PC-9 (cell line): ENCODE results near the gene MPHOSPH9. TPM values are rescaled to one million over a fixed set of nuclear protein-coding genes. Genes with fewer than 3 reads are reported as not detected.
A peak's percentile ranks its signal among the peaks of the same experiment; 100 is the strongest.

Experiments
- BruUV-seq: library from RNA; stranded (reverse); fragments of 400-500 nt; replicated peaks from 2 replicates; lab custom pipeline; 2021; lab: Mats Ljungman, UMichigan
- CTCF ChIA-PET: fragments of 300-600 bp; sonication (Branson Sonifier 250); formaldehyde crosslinking; loops from one replicate; lab custom pipeline; 2022; ENCODE audit warnings: antibody characterized with exemption; lab: Charles Lee
- POLR2A ChIA-PET: fragments of 300-600 bp; sonication (Branson Sonifier 250); formaldehyde crosslinking; loops from one replicate; lab custom pipeline; 2022; ENCODE audit warnings: antibody characterized with exemption; ENCODE audit not compliant: unreplicated experiment; lab: Charles Lee
- DNase-seq, 2 experiments: peaks; one replicate each; pipeline versions ENCODE4 v3.0.0 to v3.0.0-alpha.2; 2015 to 2022; ENCODE audit warnings: mixed read lengths in 1 of 2
- H2AFZ ChIP-seq: fragments of 200-600 bp; sonication (generic); 2 replicates; pipeline ENCODE4 v1.8.1; 2017; ENCODE audit warnings: antibody characterized with exemption
- H3F3A ChIP-seq: fragments of 200-600 bp; sonication (generic); 2 replicates; pipeline ENCODE4 v1.8.1; 2017; ENCODE audit warnings: antibody characterized with exemption, mild to moderate bottlenecking, low read depth; ENCODE audit not compliant: insufficient read depth
- H3K27ac ChIP-seq: fragments of 200-600 bp; sonication (generic); 2 replicates; pipeline ENCODE4 v1.6.1; 2016; ENCODE audit warnings: mixed run types
- H3K27me3 ChIP-seq: fragments of 200-600 bp; sonication (generic); 2 replicates; pipeline ENCODE4 v1.6.1; 2016; ENCODE audit warnings: low read depth, mixed run types; ENCODE audit not compliant: insufficient read depth
- H3K36me3 ChIP-seq: fragments of 200-600 bp; sonication (generic); 2 replicates; pipeline ENCODE4 v1.6.1; 2016; ENCODE audit warnings: low read depth, mixed run types
- H3K4me1 ChIP-seq: fragments of 200-600 bp; sonication (generic); replicated peaks from 2 replicates; pipeline ENCODE4 v1.6.1; 2016; ENCODE audit warnings: mixed run types; ENCODE audit not compliant: insufficient read depth
- H3K4me2 ChIP-seq: fragments of 200-600 bp; sonication (generic); 2 replicates; pipeline ENCODE4 v1.6.1; 2017; ENCODE audit warnings: mixed run types
- H3K4me3 ChIP-seq: fragments of 200-600 bp; sonication (generic); 2 replicates; pipeline ENCODE4 v1.6.1; 2016; ENCODE audit warnings: mixed run types
- H3K79me2 ChIP-seq: fragments of 200-600 bp; sonication (generic); 2 replicates; pipeline ENCODE4 v1.6.1; 2017; ENCODE audit warnings: low read depth, mixed run types
- H3K9me2 ChIP-seq: fragments of 200-600 bp; sonication (generic); 2 replicates; pipeline ENCODE4 v1.8.1; 2017; ENCODE audit warnings: mild to moderate bottlenecking; ENCODE audit not compliant: insufficient read depth
- H3K9me3 ChIP-seq: fragments of 200-600 bp; sonication (generic); 2 replicates; pipeline ENCODE4 v1.8.1; 2016; ENCODE audit warnings: low read depth; ENCODE audit not compliant: insufficient read depth
- H4K20me1 ChIP-seq: fragments of 200-600 bp; sonication (generic); 2 replicates; pipeline ENCODE4 v1.8.1; 2017; ENCODE audit not compliant: insufficient read depth
- CTCF ChIP-seq: fragments of 200-600 bp; sonication (generic); conservative IDR thresholded peaks from 2 replicates; pipeline ENCODE4 v1.6.1; 2017; ENCODE audit warnings: mixed run types, antibody characterized with exemption, mild to moderate bottlenecking, moderate library complexity
- EZH2 ChIP-seq: fragments of 200-600 bp; sonication (generic); IDR thresholded peaks from 2 replicates; pipeline ENCODE4 v1.8.0; 2017; ENCODE audit warnings: antibody characterized with exemption, low read depth
- intact Hi-C: fragments of 100-400 bp; cut with micrococcal nuclease; formaldehyde crosslinking; loops from one replicate; pipeline ENCODE4 v1.10.0; 2022; ENCODE audit not compliant: unreplicated experiment
- total RNA-seq: library from RNA; stranded (reverse); gene quantifications from 2 replicates; pipeline ENCODE4 v1.2.3, GENCODE V29; 2021

MPHOSPH9 gene
- total RNA-seq, 1 experiment from 2014 or later: 58.5 TPM

GRCh38 chr12:123142518-123142840 lies 90.5 kb downstream of the MPHOSPH9 start:
- intact Hi-C loops: loop anchor here (2.0 kb wide), 2 partner anchors 16 to 80 kb away; no protein-coding TSS in a partner anchor
- Histone ChIP-seq H3K4me2 (peak overlapping the region; percentile 81), H3K79me2 (peaks cover 67% of the 10 kb centered on the region), H3K27me3 (no peaks in the 10 kb centered on the region), H3K27ac (peak overlapping the region; percentile 81), H2AFZ (no peak overlapping the region), H3K4me1 (peaks cover 45% of the 10 kb centered on the region), H3K9me2 (no peaks in the 10 kb centered on the region), H3K4me3 (0 out of 2 replicates have a peak overlapping the region, but pooled peaks have one; percentile 31), H3K9me3 (no peaks in the 10 kb centered on the region), H3F3A (peaks cover 26% of the 10 kb centered on the region), H4K20me1 (no peaks in the 10 kb centered on the region), H3K36me3 (peaks cover 4% of the 10 kb centered on the region; the same call in 1 of the 2 replicates)
- BruUV-seq: no TSS peak
- POLR2A ChIA-PET: interaction anchor here (0.6 kb wide), 1 partner anchor 50 kb away, joined by 3 read pairs; no protein-coding TSS in a partner anchor
- TF ChIP-seq CTCF: no peak
- no peak for TF ChIP-seq EZH2
- CTCF ChIA-PET: interaction anchor here (1.2 kb wide), 1 partner anchor 99 kb away, joined by 3 read pairs; no protein-coding TSS in a partner anchor
- DNase-seq: no peak

GRCh38 chr12:123141615-123142517 lies 91.1 kb downstream of the MPHOSPH9 start:
- Histone ChIP-seq H3K4me3 (peak overlapping the region; percentile 31; the same call in 1 of the 2 replicates), H3K27me3 (no peaks in the 10 kb centered on the region), H3K36me3 (peaks cover 4% of the 10 kb centered on the region; the same call in 1 of the 2 replicates), H3K4me1 (peaks cover 45% of the 10 kb centered on the region), H3K9me3 (no peaks in the 10 kb centered on the region), H2AFZ (no peak overlapping the region), H3K27ac (peak overlapping the region; percentile 81), H3F3A (peaks cover 26% of the 10 kb centered on the region), H4K20me1 (no peaks in the 10 kb centered on the region), H3K4me2 (peak overlapping the region; percentile 81), H3K9me2 (no peaks in the 10 kb centered on the region), H3K79me2 (peaks cover 72% of the 10 kb centered on the region)
- DNase-seq: peak; percentile 48 to 75
- BruUV-seq: no TSS peak
- intact Hi-C loops: loop anchor here (2.0 kb wide), 3 partner anchors 15 to 79 kb away; no protein-coding TSS in a partner anchor
- CTCF ChIA-PET: no interaction called here
- TF ChIP-seq EZH2 (no peak), CTCF (no peak)
- POLR2A ChIA-PET: interaction anchor here (0.6 to 1.0 kb wide), 2 partner anchors 35 to 50 kb away, joined by 3 to 5 read pairs; no protein-coding TSS in a partner anchor

- Histone ChIP-seq H4K20me1 (no peaks in the 10 kb centered on the region), H3K27me3 (no peaks in the 10 kb centered on the region), H3F3A (peaks cover 26% of the 10 kb centered on the region), H3K4me1 (peaks cover 45% of the 10 kb centered on the region), H3K36me3 (peaks cover 4% of the 10 kb centered on the region; the same call in 1 of the 2 replicates), H3K4me2 (peak overlapping the region; percentile 81), H3K9me2 (no peaks in the 10 kb centered on the region), H2AFZ (no peak overlapping the region), H3K4me3 (peak overlapping the region; percentile 31; the same call in 1 of the 2 replicates), H3K9me3 (no peaks in the 10 kb centered on the region), H3K79me2 (peaks cover 71% of the 10 kb centered on the region), H3K27ac (peak overlapping the region; percentile 81)
- BruUV-seq: no TSS peak
- CTCF ChIA-PET: no interaction called here
- POLR2A ChIA-PET: interaction anchor here (1.0 kb wide), 1 partner anchor 34 kb away, joined by 5 read pairs; no protein-coding TSS in a partner anchor
- DNase-seq: no peak
- TF ChIP-seq CTCF: no peak
- TF ChIP-seq EZH2: no peak
- intact Hi-C loops: loop anchor here (2.0 kb wide), 1 partner anchor 52 kb away; no protein-coding TSS in a partner anchor
Observed at GRCh38 chr12:123140676-123141614, 92.0 kb downstream of the MPHOSPH9 start.
